Ecto neural progenitor cell (in vitro differentiated cells): ENCODE data around the gene HLA-A.
"Not testable (repeated sequence)": the region's sequence is repeated elsewhere in the genome, so short reads cannot be mapped to it uniquely, and the experiment has no call there.

Experiments used
- DNase-seq: peaks from one replicate; pipeline ENCODE4 v3.0.0-alpha.2; 2018; ENCODE audit warnings: low spot score

HLA-A gene

DNA sequence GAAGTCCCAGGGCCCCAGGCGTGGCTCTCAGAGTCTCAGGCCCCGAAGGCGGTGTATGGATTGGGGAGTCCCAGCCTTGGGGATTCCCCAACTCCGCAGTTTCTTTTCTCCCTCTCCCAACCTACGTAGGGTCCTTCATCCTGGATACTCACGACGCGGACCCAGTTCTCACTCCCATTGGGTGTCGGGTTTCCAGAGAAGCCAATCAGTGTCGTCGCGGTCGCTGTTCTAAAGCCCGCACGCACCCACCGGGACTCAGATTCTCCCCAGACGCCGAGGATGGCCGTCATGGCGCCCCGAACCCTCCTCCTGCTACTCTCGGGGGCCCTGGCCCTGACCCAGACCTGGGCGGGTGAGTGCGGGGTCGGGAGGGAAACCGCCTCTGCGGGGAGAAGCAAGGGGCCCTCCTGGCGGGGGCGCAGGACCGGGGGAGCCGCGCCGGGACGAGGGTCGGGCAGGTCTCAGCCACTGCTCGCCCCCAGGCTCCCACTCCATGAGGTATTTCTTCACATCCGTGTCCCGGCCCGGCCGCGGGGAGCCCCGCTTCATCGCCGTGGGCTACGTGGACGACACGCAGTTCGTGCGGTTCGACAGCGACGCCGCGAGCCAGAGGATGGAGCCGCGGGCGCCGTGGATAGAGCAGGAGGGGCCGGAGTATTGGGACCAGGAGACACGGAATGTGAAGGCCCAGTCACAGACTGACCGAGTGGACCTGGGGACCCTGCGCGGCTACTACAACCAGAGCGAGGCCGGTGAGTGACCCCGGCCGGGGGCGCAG is at the start of gene HLA-A:
Gene HLA-A, plus strand, starts transcription at position 258 of the 778 bp plus-strand sequence. Its CDS starts 22 bp downstream, at position 280.
- peak; percentile 89 for DNase-seq

DNA sequence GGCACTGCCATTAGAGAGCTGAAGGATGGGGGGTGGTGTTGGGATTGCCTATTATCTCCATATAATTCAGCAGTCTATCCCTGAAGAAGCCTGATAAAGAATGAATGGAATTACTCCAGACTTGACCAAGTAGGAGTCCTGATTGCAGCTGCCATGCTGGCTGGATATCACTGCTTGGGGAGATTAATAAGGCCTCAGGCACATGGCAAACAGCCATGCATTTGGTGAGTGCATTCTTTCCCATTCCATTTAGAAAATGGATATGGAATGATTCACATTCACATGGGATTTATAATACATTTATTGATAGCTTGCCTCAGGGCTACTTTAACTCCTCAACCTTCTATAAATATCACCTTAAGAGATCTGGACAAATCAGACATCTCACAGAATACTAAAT is 49.6 kb upstream of the HLA-A start:
- no peak for DNase-seq

- no peak for DNase-seq
These were observed 43.1 kb upstream of the HLA-A start for GRCh38 chr6:29899281-29899680.

DNA sequence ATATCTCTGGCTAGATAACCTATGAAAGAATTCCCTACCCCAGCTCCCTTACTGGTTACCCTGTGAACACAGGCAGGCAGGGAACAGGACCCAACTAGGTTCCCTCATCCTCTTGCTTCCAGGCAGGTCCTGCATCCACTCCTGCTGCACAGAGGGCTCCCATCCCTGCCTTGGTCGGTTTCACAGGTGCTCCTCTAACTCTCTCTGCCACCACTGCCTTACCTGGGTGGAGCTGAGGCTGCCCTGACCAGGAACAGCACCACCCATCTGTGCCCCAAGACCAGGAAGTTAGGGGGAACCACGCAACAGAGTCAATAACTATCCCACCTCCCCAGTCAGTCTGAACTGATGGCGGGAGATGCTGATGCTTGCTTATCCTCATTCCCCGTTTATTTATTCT is 37.0 kb upstream of the HLA-A start:
- DNase-seq: no peak

DNA sequence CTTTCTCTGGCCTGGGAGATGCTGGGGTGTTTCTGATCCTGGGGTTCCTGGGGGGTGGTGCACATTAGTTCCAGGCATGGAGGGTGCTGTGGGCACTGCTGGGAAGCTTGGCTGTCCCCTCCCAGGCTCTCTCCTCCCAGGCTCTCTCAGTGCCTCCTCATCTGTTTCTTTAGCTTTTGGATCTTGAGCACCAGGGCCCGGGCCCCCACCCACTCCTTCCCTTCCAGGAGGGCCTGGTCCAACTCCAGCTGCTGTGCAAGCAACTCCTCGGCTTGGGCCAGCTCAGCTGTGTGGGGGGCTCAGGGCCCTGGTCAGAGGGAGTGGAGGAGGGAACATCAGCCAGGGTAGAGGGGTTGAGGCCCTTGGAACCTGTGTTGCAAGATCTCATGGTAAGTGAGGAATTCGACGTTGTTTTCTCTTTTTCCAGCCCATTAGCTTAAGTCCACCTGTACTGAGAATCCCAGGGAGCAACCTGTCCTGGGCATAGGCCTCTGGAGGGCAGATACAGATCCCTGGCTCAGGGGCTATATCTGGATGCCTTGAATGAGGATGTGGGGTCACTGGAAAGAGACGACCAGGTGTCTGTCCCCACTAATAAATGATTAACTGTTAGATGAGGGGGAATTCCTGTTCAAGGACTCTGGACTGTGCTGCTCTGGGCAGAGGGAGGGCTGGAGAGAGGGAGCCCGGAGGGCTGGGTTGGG is 34.5 kb upstream of the HLA-A start:
- no peak for DNase-seq

DNA sequence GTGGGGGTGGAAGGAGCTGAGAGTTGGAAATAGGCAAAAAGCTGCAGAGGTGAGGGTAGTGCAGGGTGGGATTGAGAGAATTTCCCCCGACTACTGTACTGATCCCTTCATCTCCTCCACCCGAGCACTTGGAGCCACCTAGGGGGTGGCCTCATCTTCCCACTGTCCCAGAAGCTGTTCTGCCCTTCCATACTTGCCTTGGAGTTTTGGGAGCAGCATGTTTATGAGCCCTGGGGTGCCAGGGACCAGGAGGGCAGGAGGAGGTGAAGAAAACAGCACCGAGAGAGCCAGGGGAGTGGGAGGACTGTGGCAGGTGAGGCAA is 34.0 kb upstream of the HLA-A start:
- DNase-seq: no peak

DNA sequence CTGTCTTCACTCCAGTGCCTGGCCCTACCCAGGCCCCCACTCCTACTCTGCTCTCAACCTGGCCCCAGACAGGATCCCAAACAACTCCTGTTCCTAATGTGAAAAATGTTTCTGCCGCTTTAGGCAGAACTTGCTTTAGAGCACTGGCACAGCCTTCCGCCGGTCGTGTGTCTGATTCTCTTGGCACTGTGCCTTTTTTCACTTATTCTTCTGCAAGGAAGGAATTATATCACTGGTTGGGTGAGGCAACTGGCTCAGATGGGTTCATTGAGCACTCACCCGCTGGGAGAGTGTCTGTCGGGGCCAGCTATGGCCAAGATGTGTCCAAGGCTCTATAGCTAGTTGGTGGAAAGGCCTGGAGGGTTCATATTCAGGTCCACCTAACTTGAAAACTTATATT is 33.6 kb upstream of the HLA-A start:
- DNase-seq: no peak

- DNase-seq: no peak
These were observed 32.3 kb upstream of the HLA-A start for GRCh38 chr6:29909985-29910384.

DNA sequence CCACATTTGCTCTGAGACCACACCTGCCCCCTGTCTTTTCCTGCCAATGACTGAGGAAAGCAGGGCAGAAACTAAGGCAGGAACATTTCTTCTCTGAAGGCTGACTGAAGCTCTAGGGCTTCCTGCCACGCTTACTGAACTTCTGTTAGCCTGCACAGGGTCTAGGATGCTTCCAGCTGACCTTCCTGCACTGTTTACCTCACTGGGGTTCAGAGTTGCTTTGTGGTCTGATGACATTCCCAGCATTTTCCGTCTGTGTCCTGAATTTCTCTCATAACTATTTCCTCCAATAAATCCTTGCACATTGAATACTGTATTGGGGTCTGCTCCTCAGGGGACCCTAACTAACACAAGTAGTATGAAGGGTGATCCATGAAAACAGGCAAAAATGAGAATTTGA is 29.5 kb upstream of the HLA-A start:
- DNase-seq: no peak

- DNase-seq: no peak
These were observed 25.6 kb upstream of the HLA-A start for GRCh38 chr6:29916741-29917140.

GRCh38 chr6:29917857-29918256 is 24.5 kb upstream of the HLA-A start:
- DNase-seq: no peak

DNA sequence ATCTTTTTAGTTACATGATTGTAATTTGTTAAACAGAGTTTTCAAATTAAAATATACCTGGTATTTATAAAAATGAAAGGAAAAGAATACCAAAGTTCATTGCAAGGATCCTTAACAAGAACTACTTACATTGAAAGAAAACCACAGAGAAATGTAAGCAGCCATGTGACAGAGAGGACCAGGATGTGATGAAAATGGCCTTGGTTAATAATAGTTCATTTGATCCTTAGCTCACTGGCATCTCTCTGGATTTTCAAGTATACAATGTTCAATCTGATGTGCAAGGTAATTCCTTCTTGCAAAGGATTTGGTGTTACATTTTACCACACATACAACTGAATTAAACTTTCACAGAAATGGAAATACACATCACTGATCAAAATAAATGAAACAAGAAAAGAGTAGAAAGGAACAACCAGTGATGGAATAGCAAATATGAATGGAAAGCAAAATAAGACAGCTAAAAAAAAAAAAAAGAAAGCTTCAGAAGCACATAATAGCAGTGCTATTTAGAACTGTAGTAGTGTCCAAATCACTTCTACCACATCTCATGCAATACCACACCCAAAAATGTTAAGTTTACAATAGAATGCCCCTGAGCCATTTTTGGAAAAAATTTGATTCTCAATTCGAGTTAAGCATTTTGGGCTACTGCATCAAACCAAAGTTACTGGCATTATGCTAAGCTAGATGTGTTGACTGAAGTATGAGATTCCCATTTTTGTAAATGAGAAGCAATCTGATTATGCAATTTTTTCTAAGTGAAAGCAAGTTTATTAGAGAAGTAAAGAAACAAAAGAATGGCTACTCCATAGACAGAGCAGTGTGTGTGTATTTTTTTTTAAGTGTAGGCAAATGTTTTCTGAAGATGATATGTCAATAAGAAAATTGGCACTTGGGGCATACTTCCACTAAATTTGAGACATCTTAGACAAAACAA is 22.6 kb upstream of the HLA-A start:
- no peak for DNase-seq

- no peak for DNase-seq
These were observed 18.0 kb upstream of the HLA-A start for GRCh38 chr6:29924287-29924686.

- DNase-seq: no peak
These were observed 17.6 kb upstream of the HLA-A start for GRCh38 chr6:29924731-29925130.

DNA sequence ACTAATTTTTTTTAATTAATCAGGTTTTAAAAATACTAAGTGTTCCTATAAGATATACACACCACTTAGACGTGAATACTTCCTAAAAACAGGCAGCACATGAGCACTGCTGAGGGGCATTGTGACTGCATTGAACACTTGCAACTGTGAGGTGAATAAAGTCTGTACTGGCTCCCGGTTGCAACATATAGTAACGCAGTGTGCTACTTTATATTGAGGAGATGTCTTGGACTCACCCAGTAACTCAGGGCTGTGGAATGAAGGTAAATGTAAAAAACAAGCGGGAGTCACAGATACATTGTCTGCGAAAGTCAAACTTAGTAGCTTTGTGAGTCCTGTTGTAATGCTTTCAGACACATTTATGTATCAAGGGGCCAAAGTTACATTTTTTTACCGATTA is 17.0 kb upstream of the HLA-A start:
- DNase-seq: no peak

DNA sequence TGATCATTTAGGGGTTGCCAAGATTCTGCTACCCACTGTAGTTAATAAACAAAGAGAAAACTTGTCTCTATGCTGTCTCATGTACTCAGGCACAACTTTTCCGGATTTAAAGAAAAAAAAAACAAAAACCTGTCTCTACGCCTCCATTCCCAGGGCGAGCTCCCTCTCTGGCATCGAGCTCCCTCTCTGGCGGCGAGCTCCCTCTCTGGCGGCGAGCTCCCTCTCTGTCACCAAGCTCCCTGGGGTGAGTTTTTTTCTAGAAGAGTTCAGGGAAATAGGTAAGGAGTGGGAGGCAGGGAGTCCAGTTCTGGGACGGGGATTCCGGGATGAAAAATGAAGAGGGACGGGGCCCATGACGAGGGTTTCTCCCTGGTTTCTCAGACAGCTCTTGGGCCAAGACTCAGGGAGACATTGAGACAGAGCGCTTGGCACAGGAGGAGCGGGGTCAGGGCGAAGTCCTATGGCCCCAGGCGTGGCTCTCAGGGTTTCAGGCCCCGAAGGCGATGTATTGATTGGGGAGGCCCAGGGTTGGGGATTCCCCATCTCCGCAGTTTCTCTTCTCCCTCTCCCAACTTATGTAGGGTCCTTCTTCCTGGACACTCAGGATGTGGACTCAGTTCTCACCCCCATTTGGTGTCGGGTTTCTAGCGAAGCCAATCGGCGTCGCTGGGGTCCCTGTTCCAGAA is 16.5 kb upstream of the HLA-A start:
- no peak for DNase-seq

GRCh38 chr6:29926413-29927274 is 15.7 kb upstream of the HLA-A start:
- DNase-seq: peak; percentile 56

GRCh38 chr6:29927275-29927569 is 15.1 kb upstream of the HLA-A start:
- no peak for DNase-seq

DNA sequence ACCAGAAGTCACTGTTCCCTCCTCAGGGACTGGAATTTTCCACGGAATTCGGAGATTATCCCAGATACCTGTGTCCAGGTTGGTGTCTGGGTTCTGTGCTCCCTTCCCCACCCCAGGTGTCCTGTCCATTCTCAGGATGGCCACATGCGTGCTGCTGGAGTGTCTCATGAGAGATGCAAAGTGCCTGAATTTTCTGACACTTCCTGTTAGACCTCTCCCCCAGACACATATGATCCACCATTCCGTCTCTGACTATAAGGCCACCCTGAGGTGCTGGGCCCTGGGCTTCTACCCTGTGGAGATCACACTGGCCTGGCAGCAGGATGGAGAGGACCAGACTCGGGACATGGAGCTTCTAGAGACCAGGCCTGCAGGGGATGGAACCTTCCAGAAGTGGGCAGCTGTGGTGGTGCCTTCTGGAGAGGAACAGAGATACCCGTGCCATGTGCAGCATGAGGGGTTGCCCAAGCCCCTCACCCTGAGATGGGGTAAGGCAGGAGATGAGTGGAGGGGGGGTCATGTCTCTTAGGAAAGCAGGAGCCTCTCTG is 14.4 kb upstream of the HLA-A start:
- no peak for DNase-seq

DNA sequence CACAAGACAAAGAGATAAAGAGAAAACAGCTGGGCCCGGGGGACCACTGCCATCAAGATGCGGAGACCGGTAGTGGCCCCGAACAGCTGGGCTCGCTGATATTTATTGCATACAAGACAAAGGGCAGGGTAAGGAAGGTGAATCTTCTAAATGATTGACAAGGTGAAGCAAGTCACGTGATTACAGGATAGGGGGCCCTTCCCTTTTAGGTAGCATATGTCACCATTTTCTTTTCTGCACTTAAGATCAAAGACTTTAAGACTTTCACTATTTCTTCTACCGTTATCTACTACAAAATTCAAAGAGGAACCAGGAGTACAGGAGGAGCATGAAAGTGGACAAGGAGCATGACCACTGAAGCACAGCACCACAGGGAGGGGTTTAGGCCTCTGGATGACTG is 12.3 kb upstream of the HLA-A start:
- not testable (repeated sequence) for DNase-seq

DNA sequence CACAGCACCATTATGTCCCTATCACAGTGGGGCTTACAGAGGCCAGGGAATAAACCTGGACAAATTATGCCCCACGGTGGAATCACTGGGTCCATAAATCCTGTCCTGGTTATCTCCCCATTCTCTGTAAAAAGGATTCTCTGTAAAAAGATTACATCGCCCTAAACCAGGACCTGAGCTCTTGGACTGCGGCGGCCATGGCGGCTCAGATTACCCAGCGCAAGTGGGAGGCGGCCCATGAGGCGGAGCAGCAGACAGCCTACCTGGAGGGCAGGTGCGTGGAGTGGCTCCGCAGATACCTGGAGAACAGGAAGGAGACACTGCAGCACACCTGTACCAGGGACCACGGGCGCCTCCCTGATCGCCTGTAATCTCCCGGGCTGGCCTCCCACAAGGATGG is 8.4 kb upstream of the HLA-A start:
- DNase-seq: peak; percentile 14
